Panc1 (cell line): ENCODE measurements around the gene EYA2.

Experiments
- POLR2AphosphoS5 ChIP-seq: IDR thresholded peaks from 2 replicates; pipeline ENCODE4 v1.6.1; 2012; ENCODE audit warnings: mild to moderate bottlenecking, low read depth, low read length, moderate library complexity
- REST ChIP-seq, 2 experiments: IDR thresholded peaks; 2 replicates each; pipeline ENCODE4 v1.6.1; 2011 to 2012; ENCODE audit warnings: low read depth in 2 of 2, control low read depth in 1 of 2, low read length in 1 of 2, mild to moderate bottlenecking in 1 of 2, moderate library complexity in 1 of 2; ENCODE audit not compliant: insufficient read depth in 1 of 2
- SIN3A ChIP-seq: IDR thresholded peaks from 2 replicates; pipeline ENCODE4 v1.6.1; 2012; ENCODE audit warnings: low read depth, mild to moderate bottlenecking, low read length, moderate library complexity, borderline replicate concordance; ENCODE audit not compliant: insufficient read depth
- TCF7L2 ChIP-seq: IDR thresholded peaks from 2 replicates; pipeline ENCODE4 v1.6.1; 2011; ENCODE audit warnings: mild to moderate bottlenecking, low read depth, low read length, inconsistent platforms
- TF ChIP-seq, protein P1 (sequence below): fragments of 450-650 bp; IDR thresholded peaks from 2 replicates; pipeline ENCODE4 v1.5.1; 2017; ENCODE audit warnings: mild to moderate bottlenecking

DNA sequence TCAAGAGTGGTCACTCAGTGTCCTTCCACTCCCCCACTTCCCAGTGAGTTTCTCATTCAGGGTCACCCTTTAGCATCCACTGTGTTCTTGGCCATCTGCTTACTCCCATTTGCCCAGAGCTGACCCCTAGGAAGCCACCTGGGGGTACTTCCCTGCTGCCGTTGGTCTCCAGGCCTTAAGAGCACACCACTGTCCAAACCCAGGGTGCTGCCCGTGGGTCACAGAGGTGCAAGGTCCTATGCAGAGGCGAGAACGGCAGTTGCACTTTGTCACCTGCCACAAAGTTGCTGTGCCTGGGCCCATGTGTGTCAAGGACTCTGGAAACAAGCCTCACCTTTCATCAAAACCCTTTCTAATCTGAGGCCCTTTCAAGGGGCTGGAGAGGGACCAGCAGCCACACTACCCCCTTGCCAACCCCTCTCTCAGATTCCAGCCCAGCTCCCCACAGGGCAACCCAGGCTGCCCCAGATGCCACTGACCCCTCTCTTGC, 270.8 kb downstream of the EYA2 start:
- TF ChIP-seq, protein P1, sequence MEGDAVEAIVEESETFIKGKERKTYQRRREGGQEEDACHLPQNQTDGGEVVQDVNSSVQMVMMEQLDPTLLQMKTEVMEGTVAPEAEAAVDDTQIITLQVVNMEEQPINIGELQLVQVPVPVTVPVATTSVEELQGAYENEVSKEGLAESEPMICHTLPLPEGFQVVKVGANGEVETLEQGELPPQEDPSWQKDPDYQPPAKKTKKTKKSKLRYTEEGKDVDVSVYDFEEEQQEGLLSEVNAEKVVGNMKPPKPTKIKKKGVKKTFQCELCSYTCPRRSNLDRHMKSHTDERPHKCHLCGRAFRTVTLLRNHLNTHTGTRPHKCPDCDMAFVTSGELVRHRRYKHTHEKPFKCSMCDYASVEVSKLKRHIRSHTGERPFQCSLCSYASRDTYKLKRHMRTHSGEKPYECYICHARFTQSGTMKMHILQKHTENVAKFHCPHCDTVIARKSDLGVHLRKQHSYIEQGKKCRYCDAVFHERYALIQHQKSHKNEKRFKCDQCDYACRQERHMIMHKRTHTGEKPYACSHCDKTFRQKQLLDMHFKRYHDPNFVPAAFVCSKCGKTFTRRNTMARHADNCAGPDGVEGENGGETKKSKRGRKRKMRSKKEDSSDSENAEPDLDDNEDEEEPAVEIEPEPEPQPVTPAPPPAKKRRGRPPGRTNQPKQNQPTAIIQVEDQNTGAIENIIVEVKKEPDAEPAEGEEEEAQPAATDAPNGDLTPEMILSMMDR, result no peak
- TF ChIP-seq REST (IDR thresholded peaks at IDR 0.05; ENCODE audit: insufficient read depth in 1 of 2, low read depth in 2 of 2, low read length in 1 of 2) (no peak), POLR2AphosphoS5 (no peak), SIN3A (no peak), TCF7L2 (no peak)
